NOMO-1 treated with DMSO at 0.1 percent for 48 hours (cell line): Measurements from ENCODE around the gene ADGRL4.

Source experiments
- DNase-seq: peaks from one replicate; lab custom pipeline; 2025; ENCODE audit not compliant: unreplicated experiment; lab: John Stamatoyannopoulos, UW

Gene ADGRL4

DNA sequence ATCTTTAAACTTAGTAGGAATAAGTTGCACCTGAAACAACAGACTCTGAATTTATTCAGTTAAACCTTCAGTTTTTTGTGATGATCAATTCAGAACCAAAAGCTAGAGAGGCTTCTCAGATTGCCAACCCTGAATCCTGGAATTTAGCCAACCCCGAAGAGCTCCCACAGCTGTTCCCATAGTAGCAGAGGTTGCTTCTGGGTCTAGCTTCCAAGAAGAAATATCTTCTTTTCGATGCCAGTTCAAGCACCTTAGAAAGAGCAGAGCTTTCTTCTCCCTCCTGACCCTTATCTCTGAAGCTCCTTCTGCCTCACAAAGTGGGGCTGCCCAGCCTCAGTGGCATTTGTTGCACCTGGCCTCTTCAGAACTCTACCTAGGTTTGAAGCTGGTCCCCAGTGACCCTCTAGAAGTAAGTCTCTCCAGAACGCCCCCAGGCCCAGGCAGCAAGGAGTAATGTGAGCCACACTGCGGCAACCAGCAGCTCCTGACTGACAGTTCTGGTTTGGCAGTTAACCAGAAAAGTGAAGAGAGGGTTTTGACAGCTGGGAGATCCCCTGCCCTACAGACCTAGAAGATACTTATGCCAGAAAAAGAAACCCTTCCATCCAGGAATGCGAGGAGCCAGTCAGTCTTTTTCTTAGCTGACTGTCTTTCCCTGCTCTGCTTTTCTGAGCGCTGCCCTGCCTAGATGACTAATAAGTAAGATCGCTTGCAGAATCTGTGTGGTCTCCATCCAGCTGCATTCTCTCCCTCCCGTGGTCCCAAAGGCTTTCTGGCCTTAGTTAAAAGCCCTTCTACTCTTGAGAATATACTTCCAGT, 165.9 kb downstream of the ADGRL4 start:
- no peak for DNase-seq
